Chondrocyte (in vitro differentiated cells): Measurements from ENCODE around the gene PTGER1. TPM values are rescaled to one million over a fixed set of nuclear protein-coding genes. Genes with fewer than 3 reads are reported as not detected.
A peak's percentile ranks its signal among the peaks of the same experiment; 100 is the strongest.

Source experiments
- DNase-seq: peaks from one replicate; pipeline ENCODE4 v3.0.0; 2021; ENCODE audit warnings: mixed read lengths, low spot score
- H3K27ac Mint-ChIP-seq: one replicate; pipeline ENCODE4 v1.8.0; 2021; ENCODE audit warnings: mild to moderate bottlenecking, moderate library complexity, mixed read lengths; ENCODE audit not compliant: unreplicated experiment
- H3K27me3 Mint-ChIP-seq: 2 replicates; pipeline ENCODE4 v1.8.0; 2021; ENCODE audit warnings: low read depth, mixed read lengths
- H3K36me3 Mint-ChIP-seq: 2 replicates; pipeline ENCODE4 v1.8.0; 2021; ENCODE audit warnings: low read depth, mixed read lengths
- H3K4me1 Mint-ChIP-seq: 2 replicates; pipeline ENCODE4 v1.8.0; 2021; ENCODE audit warnings: low read depth, mild to moderate bottlenecking, mixed read lengths
- H3K4me3 Mint-ChIP-seq: one replicate; pipeline ENCODE4 v1.8.0; 2021; ENCODE audit warnings: mild to moderate bottlenecking, moderate library complexity, mixed read lengths; ENCODE audit not compliant: unreplicated experiment
- H3K9me3 Mint-ChIP-seq: 2 replicates; pipeline ENCODE4 v1.8.0; 2021; ENCODE audit warnings: low read depth, mixed read lengths
- total RNA-seq: library from RNA; stranded (reverse); gene quantifications from 3 replicates; pipeline ENCODE4 v1.2.1, GENCODE V29; 2021
- TF ChIP-seq, protein P1 (sequence below): fragments of 200-600 bp; sonication (generic); IDR thresholded peaks from 2 replicates; pipeline ENCODE4 v1.5.0; 2021; ENCODE audit warnings: antibody characterized with exemption, mild to moderate bottlenecking, moderate library complexity

PTGER1 gene
- total RNA-seq, 1 donor from 2014 or later: 1.6 TPM

DNA sequence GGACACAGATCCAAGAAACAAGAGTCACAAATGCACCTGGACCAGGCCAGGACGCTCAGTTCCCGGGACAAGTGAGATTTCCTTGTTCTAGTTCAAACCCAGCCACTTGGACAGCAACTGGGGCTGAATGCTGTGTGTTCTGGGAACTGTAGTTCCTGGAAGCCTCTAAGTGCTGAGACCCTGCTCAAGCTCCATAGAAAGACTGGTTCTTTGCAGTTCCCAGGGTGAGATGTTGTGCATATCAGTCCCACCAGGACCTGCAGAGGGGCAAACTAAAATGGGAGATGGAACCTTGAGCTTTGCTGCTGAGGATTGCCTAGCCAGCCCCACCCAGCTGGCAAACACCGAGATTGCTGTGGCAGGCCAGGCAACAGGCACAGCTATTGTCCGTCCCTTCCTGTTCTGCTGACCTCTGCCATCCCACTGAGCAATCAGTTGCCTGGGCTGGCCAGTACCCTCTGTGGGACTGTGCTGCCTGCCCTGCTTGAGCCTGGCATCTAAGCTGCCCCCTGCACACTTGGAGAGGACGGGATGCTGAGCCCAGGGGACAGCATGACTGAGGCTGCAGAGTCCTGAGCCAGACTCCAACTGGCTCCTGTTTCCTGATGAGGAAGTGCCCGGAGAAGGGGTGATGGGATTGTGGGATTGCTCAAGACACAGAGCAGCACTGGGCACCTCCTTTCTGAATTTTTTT lies 22.2 kb upstream of the PTGER1 start:
- Mint-ChIP-seq H3K9me3 (no peaks in the 10 kb centered on the region), H3K4me1 (peaks cover 30% of the 10 kb centered on the region), H3K36me3 (peaks cover 3% of the 10 kb centered on the region), H3K4me3 (no peak overlapping the region), H3K27ac (no peak overlapping the region), H3K27me3 (no peaks in the 10 kb centered on the region)
- DNase-seq: no peak
- TF ChIP-seq, protein P1, sequence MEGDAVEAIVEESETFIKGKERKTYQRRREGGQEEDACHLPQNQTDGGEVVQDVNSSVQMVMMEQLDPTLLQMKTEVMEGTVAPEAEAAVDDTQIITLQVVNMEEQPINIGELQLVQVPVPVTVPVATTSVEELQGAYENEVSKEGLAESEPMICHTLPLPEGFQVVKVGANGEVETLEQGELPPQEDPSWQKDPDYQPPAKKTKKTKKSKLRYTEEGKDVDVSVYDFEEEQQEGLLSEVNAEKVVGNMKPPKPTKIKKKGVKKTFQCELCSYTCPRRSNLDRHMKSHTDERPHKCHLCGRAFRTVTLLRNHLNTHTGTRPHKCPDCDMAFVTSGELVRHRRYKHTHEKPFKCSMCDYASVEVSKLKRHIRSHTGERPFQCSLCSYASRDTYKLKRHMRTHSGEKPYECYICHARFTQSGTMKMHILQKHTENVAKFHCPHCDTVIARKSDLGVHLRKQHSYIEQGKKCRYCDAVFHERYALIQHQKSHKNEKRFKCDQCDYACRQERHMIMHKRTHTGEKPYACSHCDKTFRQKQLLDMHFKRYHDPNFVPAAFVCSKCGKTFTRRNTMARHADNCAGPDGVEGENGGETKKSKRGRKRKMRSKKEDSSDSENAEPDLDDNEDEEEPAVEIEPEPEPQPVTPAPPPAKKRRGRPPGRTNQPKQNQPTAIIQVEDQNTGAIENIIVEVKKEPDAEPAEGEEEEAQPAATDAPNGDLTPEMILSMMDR: no peak

DNA sequence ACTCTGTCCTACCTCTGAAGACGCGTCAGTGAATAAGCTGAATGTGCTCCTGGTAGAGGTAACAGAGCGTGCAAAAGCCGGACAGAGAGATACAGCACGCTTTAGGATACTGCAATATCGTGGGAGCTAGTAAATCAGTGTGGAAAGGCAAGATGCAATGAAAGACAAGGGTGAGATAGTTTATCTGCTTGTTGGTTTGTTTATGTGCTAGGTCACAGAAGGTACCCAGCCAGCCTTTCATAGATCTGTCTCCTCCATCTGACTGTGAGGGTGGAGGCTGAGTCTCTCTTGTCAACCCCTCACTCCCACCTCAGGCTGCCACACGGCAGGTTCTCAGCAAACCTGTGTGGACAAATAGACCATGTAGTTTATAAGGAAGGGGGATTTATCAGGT lies 21.7 kb upstream of the PTGER1 start:
- Mint-ChIP-seq H3K9me3 (no peaks in the 10 kb centered on the region), H3K4me1 (peaks cover 30% of the 10 kb centered on the region), H3K4me3 (peak overlapping the region; percentile 66), H3K27ac (peak overlapping the region; percentile 46), H3K36me3 (peaks cover 3% of the 10 kb centered on the region), H3K27me3 (no peaks in the 10 kb centered on the region)
- TF ChIP-seq, protein P1: no peak
- DNase-seq: no peak

DNA sequence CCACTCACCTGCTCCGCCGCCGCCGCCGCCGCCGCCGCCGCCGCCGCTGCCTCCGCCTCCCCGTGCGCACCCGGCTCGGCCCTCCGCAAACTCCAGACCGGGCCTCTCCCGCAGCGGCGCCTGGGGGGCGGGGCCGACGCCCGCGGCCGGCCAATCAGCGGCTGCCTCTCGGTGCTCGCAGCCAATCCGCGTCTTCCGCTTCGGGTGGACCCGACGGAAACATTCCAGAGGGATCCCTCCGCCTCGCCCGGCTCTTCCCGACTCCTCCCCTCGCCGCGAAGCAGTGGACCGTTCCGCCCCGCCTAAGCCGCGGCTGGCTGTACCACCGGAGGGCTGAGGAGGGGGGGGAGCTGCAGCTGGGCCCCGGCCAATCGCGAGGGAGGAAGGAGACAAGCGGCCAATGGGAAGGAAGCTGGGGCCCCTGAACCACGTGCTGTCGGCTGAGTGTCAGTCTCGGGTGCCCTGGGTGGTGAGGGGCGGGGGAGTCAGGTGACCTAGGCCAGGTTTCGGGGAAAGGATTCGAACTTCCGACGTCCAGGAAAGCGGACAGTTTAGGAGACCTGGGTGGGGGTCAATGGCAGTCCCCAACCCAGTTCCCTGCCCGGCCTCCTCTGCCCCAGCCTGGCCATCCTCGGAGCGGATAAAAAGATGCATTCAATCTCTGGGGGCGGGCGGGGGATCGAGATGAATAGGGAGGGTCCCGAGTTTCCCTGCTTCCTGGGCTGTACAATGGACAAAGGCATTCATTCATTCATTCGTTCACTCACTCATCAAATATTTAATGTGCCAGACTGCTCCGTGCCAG lies 21.1 kb upstream of the PTGER1 start, which contains the start of gene GIPC1:
Gene GIPC1 (minus strand): TSS at position 99 of the 805 bp plus-strand sequence. CDS start 13,151 bp downstream, outside the sequence.
- Mint-ChIP-seq H3K36me3 (peaks cover 7% of the 10 kb centered on the region), H3K27me3 (no peaks in the 10 kb centered on the region), H3K4me3 (peak within 1 kb of the TSS; percentile 89), H3K4me1 (peaks cover 30% of the 10 kb centered on the region), H3K27ac (peak within 1 kb of the TSS; percentile 74), H3K9me3 (no peaks in the 10 kb centered on the region)
- TF ChIP-seq, protein P1: no peak
- DNase-seq: peak; percentile 100

DNA sequence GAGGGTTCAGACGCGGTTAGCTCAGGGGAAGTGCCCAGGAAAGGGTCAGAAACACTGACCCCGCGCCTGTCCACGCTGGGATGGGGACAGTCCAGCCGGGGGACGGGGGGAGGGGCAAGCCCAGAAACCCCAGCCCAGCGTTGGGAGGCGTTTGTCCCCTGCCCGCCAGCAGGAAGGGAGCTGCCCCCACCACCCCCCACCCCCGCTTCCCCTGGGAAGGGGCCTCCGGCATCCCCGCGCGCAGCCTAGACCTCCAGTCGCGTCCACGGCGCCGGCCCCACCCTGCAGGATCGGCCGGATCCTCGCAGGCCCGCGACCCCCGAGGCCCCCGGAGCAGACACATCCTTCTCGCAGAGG lies 20.5 kb upstream of the PTGER1 start:
- H3K36me3 Mint-ChIP-seq: peaks cover 7% of the 10 kb centered on the region
- DNase-seq: no peak
- no peaks in the 10 kb centered on the region for H3K27me3 Mint-ChIP-seq
- H3K4me3 Mint-ChIP-seq: peak overlapping the region; percentile 89
- TF ChIP-seq, protein P1: no peak
- no peaks in the 10 kb centered on the region for H3K9me3 Mint-ChIP-seq
- H3K27ac Mint-ChIP-seq: peak overlapping the region; percentile 74
- H3K4me1 Mint-ChIP-seq: peaks cover 30% of the 10 kb centered on the region

DNA sequence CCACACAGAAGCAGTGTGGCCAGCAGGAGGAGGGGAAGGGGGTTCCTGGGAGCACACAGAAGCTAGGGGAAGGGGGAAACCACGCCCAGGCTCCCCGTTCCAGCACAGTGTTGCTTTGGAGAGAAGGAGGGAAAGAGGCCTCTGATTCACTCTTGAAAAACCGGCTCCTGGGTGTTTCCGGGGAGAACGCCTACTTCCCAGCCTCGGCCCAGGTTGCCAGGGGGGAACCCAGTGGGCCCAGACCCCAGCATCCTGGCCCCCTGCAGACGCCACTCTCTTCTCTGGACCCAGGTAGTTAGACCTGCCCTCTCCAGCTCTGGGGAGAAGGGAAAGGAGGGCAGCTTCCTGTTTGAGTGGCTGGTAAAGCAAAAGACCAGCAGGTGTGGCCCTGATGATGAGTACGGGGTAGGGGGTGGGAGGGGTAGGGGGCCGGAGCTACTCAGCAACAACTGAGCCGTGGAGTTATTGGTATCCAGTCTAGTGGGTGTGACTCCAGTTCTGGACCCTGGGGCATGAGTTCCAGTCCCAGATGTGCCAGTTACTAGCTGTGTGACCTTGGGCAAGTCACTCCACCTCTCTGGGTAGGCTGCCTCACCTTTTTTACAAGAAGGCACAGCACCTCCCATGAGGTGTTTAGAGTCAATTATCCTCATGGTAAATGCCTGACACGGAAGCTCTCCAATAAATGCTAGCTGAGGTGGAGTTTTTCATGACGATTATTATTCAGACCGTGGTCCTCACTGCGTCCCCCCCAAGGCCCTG lies 19.9 kb upstream of the PTGER1 start:
- H3K4me1 Mint-ChIP-seq: peaks cover 30% of the 10 kb centered on the region
- H3K36me3 Mint-ChIP-seq: peaks cover 7% of the 10 kb centered on the region
- TF ChIP-seq, protein P1: no peak
- peak overlapping the region; percentile 74 for H3K27ac Mint-ChIP-seq
- H3K4me3 Mint-ChIP-seq: peak overlapping the region; percentile 89
- no peak for DNase-seq
- H3K27me3 Mint-ChIP-seq: no peaks in the 10 kb centered on the region
- no peaks in the 10 kb centered on the region for H3K9me3 Mint-ChIP-seq
